Adipocyte (in vitro differentiated cells): ENCODE measurements around the gene GVQW3.

Source experiments
- DNase-seq: peaks from one replicate; pipeline ENCODE4 v3.0.0-alpha.2; 2015; ENCODE audit warnings: low read depth
- H3K27me3 ChIP-seq: replicated peaks from 2 replicates; pipeline ENCODE4 v1.7.0; 2013; ENCODE audit warnings: mild to moderate bottlenecking, low read length, moderate library complexity; ENCODE audit not compliant: control insufficient read depth, insufficient read depth
- H3K36me3 ChIP-seq: 2 replicates; pipeline ENCODE4 v1.7.0; 2013; ENCODE audit warnings: low read length, mild to moderate bottlenecking, moderate library complexity; ENCODE audit not compliant: control insufficient read depth, insufficient read depth, severe bottlenecking
- H3K4me1 ChIP-seq: 2 replicates; pipeline ENCODE4 v1.7.0; 2013; ENCODE audit warnings: mild to moderate bottlenecking, low read length, moderate library complexity; ENCODE audit not compliant: control insufficient read depth, insufficient read depth
- H3K4me3 ChIP-seq: 2 replicates; pipeline ENCODE4 v1.7.0; 2013; ENCODE audit warnings: mild to moderate bottlenecking, low read length, moderate library complexity
- H3K9ac ChIP-seq: 2 replicates; pipeline ENCODE4 v1.7.0; 2013; ENCODE audit warnings: mild to moderate bottlenecking, low read length, moderate library complexity
- H3K9me3 ChIP-seq: 2 replicates; pipeline ENCODE4 v1.7.0; 2013; ENCODE audit warnings: mild to moderate bottlenecking, low read length, moderate library complexity; ENCODE audit not compliant: control insufficient read depth

Gene GVQW3

DNA sequence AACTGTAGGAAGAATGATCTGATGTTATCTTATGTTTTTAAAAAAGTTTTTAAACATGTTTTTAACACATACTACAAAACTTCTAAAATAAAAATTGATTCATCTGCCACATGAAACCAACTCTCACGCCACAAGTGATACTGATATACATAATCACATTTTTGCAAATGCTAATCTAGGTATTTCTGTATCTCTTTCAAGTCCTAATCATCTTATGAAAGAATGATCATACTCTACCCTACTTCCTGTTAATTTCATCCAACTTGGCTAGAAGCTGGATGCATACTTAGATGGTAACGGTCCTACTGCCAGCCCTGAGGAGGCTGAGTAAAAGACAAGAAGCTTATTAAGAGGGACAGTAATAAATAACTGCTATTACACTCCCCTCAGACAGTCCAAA is 19.3 kb upstream of the GVQW3 start:
- peak overlapping the region; percentile 1 for H3K4me3 ChIP-seq
- no peaks in the 10 kb centered on the region for H3K9me3 ChIP-seq
- H3K27me3 ChIP-seq, result no peaks in the 10 kb centered on the region
- peaks cover 7% of the 10 kb centered on the region for H3K36me3 ChIP-seq
- peaks cover 16% of the 10 kb centered on the region for H3K4me1 ChIP-seq
- no peak for DNase-seq
- peak overlapping the region; percentile 4 for H3K9ac ChIP-seq

DNA sequence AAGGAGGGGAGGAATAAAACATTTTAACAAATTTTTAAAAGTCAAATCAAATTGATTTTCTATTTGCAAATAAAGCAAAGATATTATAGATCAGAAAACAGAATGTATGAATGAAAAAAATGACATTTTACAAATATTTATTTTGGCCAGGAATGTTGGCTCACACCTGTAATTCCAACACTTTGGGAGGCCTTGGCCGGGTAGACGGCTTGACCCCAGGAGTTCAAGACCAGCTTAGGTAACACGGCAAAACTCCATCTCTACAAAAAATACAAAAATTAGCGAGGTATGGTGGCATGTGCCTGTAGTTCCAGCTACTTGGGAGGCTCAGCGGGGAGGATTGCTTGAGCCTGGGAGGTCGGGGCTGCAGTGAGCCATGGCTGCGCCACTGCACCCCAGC is 18.4 kb upstream of the GVQW3 start:
- no peak overlapping the region for H3K9ac ChIP-seq
- no peak for DNase-seq
- peaks cover 7% of the 10 kb centered on the region for H3K36me3 ChIP-seq
- H3K27me3 ChIP-seq, result no peaks in the 10 kb centered on the region
- H3K4me1 ChIP-seq, result peaks cover 16% of the 10 kb centered on the region
- H3K9me3 ChIP-seq, result no peaks in the 10 kb centered on the region
- H3K4me3 ChIP-seq, result no peak overlapping the region

DNA sequence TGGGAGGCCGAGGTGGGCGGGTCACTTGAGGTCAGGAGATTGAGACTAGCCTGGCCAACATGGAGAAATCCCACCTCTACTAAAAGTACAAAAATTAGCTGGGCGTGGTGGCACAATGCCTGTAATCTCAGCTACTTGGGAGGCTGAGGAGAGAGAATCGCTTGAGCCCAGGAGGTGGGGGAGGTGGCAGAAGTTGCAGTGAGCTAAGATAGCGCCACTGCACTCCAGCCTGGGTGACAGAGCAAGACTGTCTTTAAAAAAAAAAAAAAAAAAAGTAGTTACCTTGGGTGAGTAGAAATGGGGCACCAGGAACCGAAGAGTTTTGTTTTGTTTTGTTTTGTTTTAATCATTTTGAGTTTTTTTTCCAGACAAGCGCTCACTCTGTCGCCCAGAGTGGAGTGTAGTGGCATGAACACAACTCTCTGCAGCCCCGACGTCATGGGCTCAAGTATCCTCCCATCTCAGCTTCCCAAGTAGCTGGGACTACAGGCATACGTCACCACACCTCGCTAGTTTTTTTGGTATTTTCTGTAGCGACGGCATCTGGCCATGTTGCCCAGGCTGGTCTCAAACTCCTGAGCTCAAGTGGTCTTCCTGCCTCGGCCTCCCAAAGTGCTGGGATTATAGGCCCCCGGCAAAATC is 16.0 kb upstream of the GVQW3 start:
- H3K4me3 ChIP-seq, result no peak overlapping the region
- H3K27me3 ChIP-seq, result no peaks in the 10 kb centered on the region
- H3K9ac ChIP-seq, result no peak overlapping the region
- no peak for DNase-seq
- H3K4me1 ChIP-seq, result peaks cover 16% of the 10 kb centered on the region
- no peaks in the 10 kb centered on the region for H3K9me3 ChIP-seq
- H3K36me3 ChIP-seq, result peaks cover 2% of the 10 kb centered on the region

DNA sequence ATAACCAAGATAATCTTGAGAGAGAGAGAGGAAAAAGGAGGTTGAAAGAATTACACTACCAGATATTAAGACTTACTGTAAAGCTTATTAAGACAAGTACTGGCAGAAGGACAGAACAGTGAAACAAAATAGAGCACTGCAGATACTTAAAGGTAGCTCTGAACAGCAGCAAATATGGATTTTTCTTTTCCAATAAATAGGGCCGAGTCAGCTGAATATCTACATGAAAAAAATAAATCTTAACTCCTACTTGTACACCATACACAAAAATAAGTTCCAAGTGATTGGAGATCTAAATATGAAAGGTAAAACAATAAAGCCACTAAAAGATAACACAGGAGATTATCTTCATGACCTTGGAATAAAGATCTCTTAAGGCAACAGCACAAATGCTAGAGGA is 12.6 kb upstream of the GVQW3 start:
- no peaks in the 10 kb centered on the region for H3K36me3 ChIP-seq

DNA sequence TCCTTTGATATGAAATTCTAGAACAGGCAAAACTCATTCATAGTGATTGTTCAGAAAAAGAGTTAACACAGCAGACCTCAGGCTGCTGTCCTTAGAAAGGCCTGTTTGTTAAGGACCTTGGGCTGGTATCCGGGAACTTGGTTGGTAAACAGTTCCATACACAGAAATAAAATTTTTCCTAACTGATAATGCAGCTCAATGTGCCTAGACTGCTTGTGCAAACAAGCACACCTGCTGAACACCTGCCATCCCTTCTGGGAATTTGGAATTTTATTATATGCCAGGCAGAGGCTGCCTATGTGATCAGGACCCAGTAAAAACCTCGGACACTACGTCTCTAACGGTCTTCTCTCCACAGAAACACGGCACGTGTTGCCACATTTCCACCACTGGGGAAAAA is 11.7 kb upstream of the GVQW3 start:
- no peaks in the 10 kb centered on the region for H3K9me3 ChIP-seq
- no peaks in the 10 kb centered on the region for H3K36me3 ChIP-seq
- no peaks in the 10 kb centered on the region for H3K27me3 ChIP-seq
- DNase-seq, result no peak
- H3K4me3 ChIP-seq, result no peak overlapping the region
- peaks cover 9% of the 10 kb centered on the region for H3K4me1 ChIP-seq
- H3K9ac ChIP-seq, result no peak overlapping the region

More for the DNA sequence above, 12.6 kb upstream of the GVQW3 start:
- Histone ChIP-seq H3K9ac (no peak overlapping the region), H3K4me1 (peaks cover 9% of the 10 kb centered on the region), H3K27me3 (no peaks in the 10 kb centered on the region), H3K4me3 (no peak overlapping the region), H3K9me3 (no peaks in the 10 kb centered on the region)
- DNase-seq, result no peak

DNA sequence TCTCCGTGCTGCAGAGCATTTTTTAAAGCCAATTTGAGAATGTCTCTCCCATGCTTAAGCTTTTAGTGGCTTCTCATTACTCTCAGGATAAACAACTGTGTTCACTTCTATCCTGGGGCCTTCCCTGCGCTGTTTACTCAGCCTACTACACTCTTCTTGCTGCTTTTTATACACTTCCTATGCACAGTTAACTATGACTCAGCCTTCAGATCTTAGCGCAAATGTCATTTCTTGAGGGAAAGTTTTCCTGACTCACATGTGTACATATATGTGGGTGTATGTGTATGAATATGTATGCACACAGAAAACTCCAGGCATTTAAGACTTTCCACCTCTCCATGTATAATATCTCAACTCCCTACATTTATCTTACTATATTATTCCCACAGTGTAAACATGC is 10.0 kb upstream of the GVQW3 start:
- Histone ChIP-seq H3K4me3 (no peak overlapping the region), H3K36me3 (no peaks in the 10 kb centered on the region), H3K9ac (peak overlapping the region; percentile 17), H3K4me1 (peaks cover 24% of the 10 kb centered on the region), H3K9me3 (no peaks in the 10 kb centered on the region), H3K27me3 (no peaks in the 10 kb centered on the region)
- DNase-seq, result peak; percentile 78

DNA sequence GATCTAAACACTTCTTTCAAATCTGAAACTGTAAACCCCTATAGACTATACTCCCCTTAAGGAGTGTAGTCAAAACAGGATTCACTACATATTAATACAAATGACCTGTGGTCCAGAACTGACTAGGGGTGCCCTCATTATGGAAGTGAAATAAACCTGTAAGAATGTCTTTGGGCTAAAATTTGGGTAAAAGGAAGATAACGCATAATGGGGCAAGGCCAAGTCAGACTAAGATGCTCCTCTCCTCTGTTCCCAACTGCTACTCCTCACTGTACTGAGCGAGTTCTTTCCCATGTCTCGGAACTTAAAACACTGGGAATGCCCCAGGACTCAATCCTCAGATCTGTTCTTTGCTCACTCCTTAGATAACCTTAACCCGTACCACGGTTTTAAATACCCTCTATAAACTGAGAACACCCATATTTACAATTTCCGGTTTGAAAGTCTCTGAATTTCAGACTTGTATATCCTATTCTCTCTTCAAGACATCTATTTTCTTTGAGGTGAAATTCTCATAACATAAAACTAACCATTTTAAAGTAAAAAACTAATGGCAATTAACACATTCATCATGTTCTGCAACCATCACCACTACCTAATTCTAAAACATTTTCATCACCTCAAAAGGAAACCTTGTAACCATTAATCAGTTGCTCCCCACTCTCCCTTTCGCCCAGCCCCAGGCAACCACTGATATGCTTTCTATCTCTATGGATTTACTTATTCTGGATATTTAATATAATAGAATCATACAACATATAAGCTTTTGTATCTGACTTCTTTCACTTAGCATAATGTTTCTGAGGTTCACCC is 4.2 kb upstream of the GVQW3 start:
- Histone ChIP-seq H3K4me1 (peaks cover 33% of the 10 kb centered on the region), H3K36me3 (no peaks in the 10 kb centered on the region), H3K4me3 (no peak overlapping the region), H3K9ac (no peak overlapping the region), H3K9me3 (no peaks in the 10 kb centered on the region), H3K27me3 (no peaks in the 10 kb centered on the region)
- DNase-seq, result no peak

DNA sequence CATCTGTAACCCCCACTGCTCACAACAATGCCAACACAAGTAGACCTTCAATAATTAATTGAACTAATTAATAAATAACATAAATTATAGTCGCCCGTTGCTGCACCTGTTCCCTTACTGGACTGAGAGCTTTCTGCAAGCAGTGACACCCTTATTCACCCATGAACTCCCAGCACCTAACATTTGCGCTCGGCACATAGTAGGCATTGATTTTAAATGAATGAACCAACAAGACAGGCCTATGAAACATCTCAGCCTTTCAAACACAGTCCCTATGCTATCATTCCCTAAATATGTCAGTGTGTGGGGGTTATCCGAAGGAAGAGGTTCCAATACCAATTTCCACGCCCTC is 1.3 kb upstream of the GVQW3 start:
- Histone ChIP-seq H3K9ac (peak overlapping the region; percentile 88), H3K36me3 (no peaks in the 10 kb centered on the region), H3K4me3 (peak overlapping the region; percentile 91), H3K27me3 (no peaks in the 10 kb centered on the region), H3K4me1 (peaks cover 32% of the 10 kb centered on the region), H3K9me3 (no peaks in the 10 kb centered on the region)
- DNase-seq, result no peak

DNA sequence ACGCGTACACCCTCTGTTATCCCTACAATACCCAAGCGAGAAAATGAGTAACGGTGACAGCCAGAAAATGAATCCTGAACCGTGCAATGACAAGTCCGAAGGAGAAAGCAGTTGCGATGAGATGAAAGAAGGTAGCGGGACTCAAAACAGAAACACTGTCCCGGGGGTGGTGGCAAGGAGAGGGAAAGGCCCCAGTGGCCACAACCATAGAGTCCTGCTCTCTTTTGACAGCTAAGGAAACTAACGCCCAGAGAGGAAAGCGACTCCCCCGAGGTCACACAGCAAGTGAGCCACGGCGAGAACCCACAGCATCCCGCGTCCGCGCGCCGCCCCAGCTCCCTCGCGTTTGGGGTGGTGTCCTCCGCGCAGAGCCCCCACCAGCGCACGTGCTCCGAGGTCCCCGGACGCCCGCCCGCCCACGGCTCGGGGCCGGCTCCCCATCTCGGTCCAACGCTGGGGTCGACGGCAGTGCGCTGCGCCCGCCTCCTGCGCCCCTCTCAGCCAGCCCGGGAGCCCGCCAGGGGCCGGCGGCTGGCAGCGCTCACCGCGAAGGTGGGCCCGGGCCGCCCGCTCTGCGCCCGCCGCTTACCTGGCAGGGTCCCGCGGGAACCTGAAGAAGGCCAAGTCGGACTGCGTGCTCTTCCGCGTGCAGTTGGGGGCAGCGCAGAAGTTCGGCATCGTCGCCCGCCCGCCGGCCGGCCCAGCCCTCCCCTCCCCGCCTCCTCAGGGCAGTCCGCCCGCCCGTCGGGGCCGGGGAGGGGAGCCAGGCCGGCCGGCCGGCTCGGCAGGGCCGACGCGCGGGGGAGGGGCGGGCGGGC is 755 bp upstream of the GVQW3 start:
- no peaks in the 10 kb centered on the region for H3K9me3 ChIP-seq
- no peaks in the 10 kb centered on the region for H3K36me3 ChIP-seq
- peaks cover 26% of the 10 kb centered on the region for H3K4me1 ChIP-seq
- DNase-seq, result peak; percentile 60
- H3K4me3 ChIP-seq, result peak overlapping the region; percentile 91
- peak overlapping the region; percentile 88 for H3K9ac ChIP-seq
- no peaks in the 10 kb centered on the region for H3K27me3 ChIP-seq

DNA sequence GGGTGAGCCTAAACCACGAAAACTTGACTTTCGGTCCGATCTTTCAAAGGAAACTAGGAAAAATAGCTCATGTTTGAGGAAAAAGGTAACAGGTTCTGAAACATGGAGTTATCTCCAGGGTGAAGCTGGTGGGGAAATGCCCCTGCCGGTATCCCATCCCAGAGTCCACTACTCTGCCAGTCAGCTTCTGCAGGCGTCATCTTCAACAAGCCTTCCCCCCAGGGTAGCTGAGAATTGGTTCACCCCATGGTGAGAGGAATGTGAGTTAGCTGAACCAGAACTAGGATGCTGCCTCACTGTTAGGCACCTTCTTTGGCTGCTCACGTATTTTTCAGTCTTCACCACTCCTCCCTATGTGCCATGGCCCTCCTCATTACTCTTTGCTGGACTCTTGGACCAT is 1.1 kb downstream of the GVQW3 start:
- H3K9ac ChIP-seq, result peak overlapping the region; percentile 79
- peak overlapping the region; percentile 91 for H3K4me3 ChIP-seq
- DNase-seq, result no peak
- H3K4me1 ChIP-seq, result peaks cover 18% of the 10 kb centered on the region
- no peaks in the 10 kb centered on the region for H3K9me3 ChIP-seq
- no peaks in the 10 kb centered on the region for H3K36me3 ChIP-seq
- no peaks in the 10 kb centered on the region for H3K27me3 ChIP-seq

DNA sequence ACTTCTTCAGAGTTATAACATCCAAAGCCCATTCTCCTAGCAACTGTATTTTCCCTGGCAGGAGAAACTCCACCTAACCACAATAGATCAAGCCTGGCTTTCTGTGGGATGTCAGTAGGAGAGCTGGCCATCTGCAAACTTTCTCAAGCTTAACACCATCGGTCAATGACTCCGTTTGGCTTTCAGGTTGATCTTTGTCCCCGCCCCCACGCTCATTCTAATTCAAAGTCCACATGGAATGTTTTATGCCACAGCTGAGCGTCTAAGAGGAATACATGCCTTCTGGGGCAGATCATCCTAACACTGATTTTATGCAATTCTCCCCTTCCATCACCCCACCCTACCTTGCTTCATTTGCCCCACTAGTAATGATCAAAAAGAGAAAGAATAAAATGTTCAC is 4.8 kb downstream of the GVQW3 start:
- no peak for DNase-seq
- Histone ChIP-seq H3K9me3 (no peaks in the 10 kb centered on the region), H3K4me3 (no peak overlapping the region), H3K27me3 (no peaks in the 10 kb centered on the region), H3K9ac (no peak overlapping the region), H3K4me1 (peaks cover 9% of the 10 kb centered on the region), H3K36me3 (no peaks in the 10 kb centered on the region)
